Natural killer cell (primary cell): ENCODE measurements around the gene LRRTM2. TPM values are rescaled to one million over a fixed set of nuclear protein-coding genes. Genes with fewer than 3 reads are reported as not detected.

Source experiments
- ATAC-seq, 3 donors: fragments of 150-1000 bp in 2 of 3; fragments of 200-7000 bp in 1 of 3; cut with Tn5 transposase; 1 replicate in 1 of 3; 2 replicates in 2 of 3; pipeline ENCODE4 v1.10.0; 2021; ENCODE audit warnings: mild to moderate bottlenecking in 2 of 3, moderate library complexity in 2 of 3
- DNase-seq, 2 donors: peaks; one replicate each; pipeline versions ENCODE4 v3.0.0 to v3.0.0-alpha.2; 2013 to 2021; ENCODE audit warnings: mixed read lengths in 1 of 2
- H3K27ac ChIP-seq: one replicate; pipeline ENCODE4 v1.5.1; 2013; ENCODE audit warnings: mild to moderate bottlenecking, low read length
- H3K27me3 ChIP-seq: one replicate; pipeline ENCODE4 v1.6.1; 2013; ENCODE audit warnings: low read length; ENCODE audit not compliant: control insufficient read depth, insufficient read depth
- H3K36me3 ChIP-seq: one replicate; pipeline ENCODE4 v1.6.1; 2013; ENCODE audit warnings: low read length; ENCODE audit not compliant: control insufficient read depth, insufficient read depth
- H3K4me1 ChIP-seq: one replicate; pipeline ENCODE4 v1.6.1; 2013; ENCODE audit warnings: low read length; ENCODE audit not compliant: control insufficient read depth, insufficient read depth
- H3K4me3 ChIP-seq: one replicate; pipeline ENCODE4 v1.5.1; 2013; ENCODE audit warnings: low read length
- H3K9me3 ChIP-seq: one replicate; pipeline ENCODE4 v1.6.1; 2013; ENCODE audit warnings: low read length; ENCODE audit not compliant: control insufficient read depth, insufficient read depth
- H3K27ac Mint-ChIP-seq, 2 donors: one replicate each; pipeline ENCODE4 v1.8.0; 2022; ENCODE audit warnings: mild to moderate bottlenecking in 2 of 2, mixed read lengths in 2 of 2, moderate library complexity in 1 of 2
- H3K27me3 Mint-ChIP-seq, 2 donors: one replicate each; pipeline ENCODE4 v1.8.0; 2022; ENCODE audit warnings: low read depth in 2 of 2, mixed read lengths in 2 of 2
- H3K36me3 Mint-ChIP-seq: one replicate; pipeline ENCODE4 v1.8.0; 2022; ENCODE audit warnings: mixed read lengths
- H3K4me1 Mint-ChIP-seq, 2 donors: one replicate each; pipeline ENCODE4 v1.8.0; 2022; ENCODE audit warnings: mixed read lengths in 2 of 2
- H3K4me3 Mint-ChIP-seq: one replicate; pipeline ENCODE4 v1.8.0; 2022; ENCODE audit warnings: mild to moderate bottlenecking, moderate library complexity, mixed read lengths
- H3K9me3 Mint-ChIP-seq, 2 donors: one replicate each; pipeline ENCODE4 v1.8.0; 2022; ENCODE audit warnings: mixed read lengths in 2 of 2
- CTCF ChIP-seq: fragments of 200-600 bp; IDR thresholded peaks from one replicate; pipeline ENCODE4 v1.8.0; 2022; ENCODE audit warnings: antibody characterized with exemption
- WGBS: methylation state at CpG from one replicate; pipeline ENCODE4 v1.1.7; 2013; ENCODE audit warnings: missing lambda C conversion rate; ENCODE audit not compliant: insufficient coverage; 5-methylcytosine and 5-hydroxymethylcytosine counted together
- intact Hi-C: fragments of 100-400 bp; cut with micrococcal nuclease; formaldehyde crosslinking; loops from one replicate; pipeline ENCODE4 v1.14.2; 2022
- total RNA-seq, 4 donors: library from RNA; stranded (reverse); fragments of 120-200 nt in 1 of 4; gene quantifications; one replicate each; pipeline versions ENCODE4 v1.2.3 to v1.2.4, GENCODE V29; 2013 to 2022

The LRRTM2 gene
- total RNA-seq, 3 donors from 2014 or later (not counting 1 experiment from before 2014, with no cell fraction given), result 0.07 to 0.43 (median 0.35) TPM

- H3K27ac Mint-ChIP-seq, result no peak overlapping the region
- Histone ChIP-seq H3K27me3 (no peaks in the 10 kb centered on the region), H3K4me1 (no peaks in the 10 kb centered on the region), H3K27ac (no peak overlapping the region), H3K9me3 (no peaks in the 10 kb centered on the region), H3K36me3 (no peaks in the 10 kb centered on the region), H3K4me3 (no peak overlapping the region)
- no peak for TF ChIP-seq CTCF
- 67% methylated on average over 4 of the region's 4 CpGs for WGBS
- intact Hi-C loops, result no loop called here
- H3K4me3 Mint-ChIP-seq, result no peak overlapping the region
- ATAC-seq (no peak), DNase-seq (no peak)
- no peaks in the 10 kb centered on the region for H3K9me3 Mint-ChIP-seq
- no peaks in the 10 kb centered on the region for H3K4me1 Mint-ChIP-seq
- no peaks in the 10 kb centered on the region for H3K36me3 Mint-ChIP-seq
- no peaks in the 10 kb centered on the region for H3K27me3 Mint-ChIP-seq
Measured at GRCh38 chr5:138918686-138919085, 43.6 kb upstream of the LRRTM2 start.

DNA sequence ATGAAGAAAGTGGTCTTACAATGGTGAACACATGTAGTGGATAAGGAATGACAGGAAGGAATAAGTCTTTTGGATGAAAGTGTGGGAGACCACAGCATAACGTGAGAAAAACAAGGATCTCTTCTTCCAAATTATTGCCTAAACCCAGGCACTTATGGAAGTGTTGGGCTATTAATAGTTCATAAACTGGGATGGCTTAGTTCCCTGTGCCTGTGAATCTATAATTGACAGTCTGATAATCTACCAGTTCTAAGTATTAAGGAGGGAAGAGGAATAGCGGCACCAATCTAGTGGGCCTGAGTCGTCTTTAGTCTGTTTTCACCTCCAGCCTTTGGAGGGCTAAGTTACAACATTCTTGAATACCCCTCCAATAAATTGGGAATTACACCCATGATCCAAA lies 39.2 kb upstream of the LRRTM2 start:
- Mint-ChIP-seq H3K27ac (no peak overlapping the region), H3K4me3 (no peak overlapping the region), H3K27me3 (peaks cover 0 to 2% of the 10 kb centered on the region in 2 donors), H3K36me3 (peaks cover 6% of the 10 kb centered on the region), H3K9me3 (peaks cover 0 to 3% of the 10 kb centered on the region in 2 donors), H3K4me1 (peaks cover 4 to 6% of the 10 kb centered on the region in 2 donors)
- Histone ChIP-seq H3K4me1 (no peaks in the 10 kb centered on the region), H3K27me3 (no peaks in the 10 kb centered on the region), H3K27ac (no peak overlapping the region), H3K36me3 (no peaks in the 10 kb centered on the region), H3K4me3 (no peak overlapping the region), H3K9me3 (no peaks in the 10 kb centered on the region)
- TF ChIP-seq CTCF, result no peak
- intact Hi-C loops, result no loop called here
- 94% methylated on average over 3 of the region's 3 CpGs for WGBS
- DNase-seq, result no peak
- no peak for ATAC-seq

- H3K27ac Mint-ChIP-seq, result no peak overlapping the region
- H3K27ac ChIP-seq, result no peak overlapping the region
- no peaks in the 10 kb centered on the region for H3K4me1 ChIP-seq
- no peak overlapping the region for H3K4me3 ChIP-seq
- H3K4me3 Mint-ChIP-seq, result no peak overlapping the region
- no peaks in the 10 kb centered on the region for H3K36me3 ChIP-seq
- no peaks in the 10 kb centered on the region for H3K9me3 ChIP-seq
- peaks cover 0 to 3% of the 10 kb centered on the region in 2 donors for H3K9me3 Mint-ChIP-seq
- ATAC-seq (no peak), DNase-seq (no peak)
- H3K27me3 ChIP-seq, result no peaks in the 10 kb centered on the region
- H3K27me3 Mint-ChIP-seq, result peaks cover 0 to 2% of the 10 kb centered on the region in 2 donors
- H3K36me3 Mint-ChIP-seq, result peaks cover 6% of the 10 kb centered on the region
- H3K4me1 Mint-ChIP-seq, result peaks cover 4 to 6% of the 10 kb centered on the region in 2 donors
- intact Hi-C loops, result no loop called here
- no peak for TF ChIP-seq CTCF
- 100% methylated on average over 1 of the region's 3 CpGs for whole genome bisulfite sequencing
Measured at GRCh38 chr5:138913773-138914172, 38.6 kb upstream of the LRRTM2 start.

DNA sequence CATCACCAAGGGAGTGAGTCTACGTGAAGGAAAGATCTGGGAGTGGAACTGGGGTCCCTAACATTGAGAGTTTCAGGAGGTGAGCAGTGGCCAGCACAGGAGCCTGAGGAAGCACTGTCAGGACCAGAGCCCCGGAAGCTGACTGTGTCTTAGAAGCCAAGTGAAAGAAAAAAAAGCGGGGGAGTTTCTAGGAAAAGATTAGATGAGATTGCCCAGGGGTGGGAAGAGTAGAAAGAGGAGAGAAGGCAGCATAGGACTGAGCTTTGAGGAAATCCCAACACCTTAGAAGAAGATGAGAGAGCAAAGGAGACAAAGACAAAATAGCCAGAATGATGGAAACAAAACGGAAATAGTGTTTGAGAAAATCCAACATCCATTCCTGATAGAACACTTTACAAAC lies 37.0 kb upstream of the LRRTM2 start:
- peaks cover 6% of the 10 kb centered on the region for H3K36me3 Mint-ChIP-seq
- H3K27ac Mint-ChIP-seq, result no peak overlapping the region
- H3K27ac ChIP-seq, result no peak overlapping the region
- no peaks in the 10 kb centered on the region for H3K36me3 ChIP-seq
- DNase-seq, result no peak
- no peak for ATAC-seq
- peaks cover 4 to 6% of the 10 kb centered on the region in 2 donors for H3K4me1 Mint-ChIP-seq
- no peaks in the 10 kb centered on the region for H3K9me3 ChIP-seq
- no peaks in the 10 kb centered on the region for H3K27me3 ChIP-seq
- H3K4me1 ChIP-seq, result no peaks in the 10 kb centered on the region
- H3K9me3 Mint-ChIP-seq, result peaks cover 0 to 3% of the 10 kb centered on the region in 2 donors
- no peak for TF ChIP-seq CTCF
- intact Hi-C loops, result no loop called here
- H3K4me3 ChIP-seq, result no peak overlapping the region
- peaks cover 0 to 2% of the 10 kb centered on the region in 2 donors for H3K27me3 Mint-ChIP-seq
- H3K4me3 Mint-ChIP-seq, result no peak overlapping the region
- 96% methylated on average over 3 of the region's 4 CpGs for WGBS
